Measurements from ENCODE around the gene FIBP. TPM values are rescaled to one million over a fixed set of nuclear protein-coding genes. Genes with fewer than 3 reads are reported as not detected.
A peak's percentile ranks its signal among the peaks of the same experiment; 100 is the strongest.

The FIBP gene
- total and polyA plus RNA-seq, 2 donors (not counting 3 experiments of a cell fraction or from before 2014, with no cell fraction given) = 105 to 162 TPM

DNA sequence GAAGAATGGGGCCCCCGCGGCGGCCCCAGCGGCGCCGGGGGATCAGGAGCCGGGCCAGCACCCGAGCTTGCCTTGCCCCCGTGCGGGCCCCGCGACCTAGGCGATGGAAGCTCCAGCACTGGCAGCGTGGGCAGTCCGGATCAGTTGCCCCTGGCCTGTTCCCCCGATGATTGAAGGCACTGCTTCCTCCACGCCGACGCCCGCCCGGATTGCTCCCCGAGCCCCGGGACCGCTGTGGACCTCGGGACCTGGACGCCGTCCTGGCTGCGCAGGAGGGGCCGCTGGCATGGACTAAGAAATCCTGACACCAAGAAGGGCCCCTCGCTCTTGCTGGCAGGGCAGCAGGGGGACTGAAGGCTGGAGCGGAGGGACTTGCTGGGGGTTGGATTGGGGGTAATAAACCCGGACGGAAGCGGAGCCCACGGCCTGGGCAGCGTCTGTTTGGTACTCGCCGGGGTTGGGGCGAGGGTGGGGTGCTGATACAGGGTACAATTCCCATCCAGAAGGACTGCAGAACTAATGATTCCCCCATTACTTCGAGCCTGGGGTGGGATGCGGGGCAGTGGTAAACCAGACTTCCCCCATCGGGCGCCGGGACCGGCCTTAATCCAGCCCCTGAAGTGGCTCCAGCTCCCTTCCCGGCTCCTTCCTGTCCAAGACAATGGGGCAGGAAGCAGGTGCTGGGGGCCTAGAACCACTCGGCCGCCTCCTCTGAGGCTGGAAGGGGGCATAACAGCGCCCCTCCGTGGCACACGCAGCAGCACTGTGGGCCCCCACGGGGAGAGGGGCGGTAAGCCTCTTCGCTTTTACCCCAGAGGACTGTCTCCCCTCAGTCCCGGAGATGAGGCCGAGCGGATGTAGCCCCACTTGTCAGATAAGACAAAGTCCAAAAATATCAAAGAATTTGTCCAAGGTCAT is 3.2 kb upstream of the FIBP start:
- peaks cover 65% of the 10 kb centered on the region for H3K79me2 ChIP-seq (ENCODE audit: control insufficient read depth, insufficient read depth, low read length)
- dilution Hi-C loops (cut with MboI; ENCODE audit: extremely low pct_ligation_motif_present, low sequenced_read_pairs) (no loop called here), intact Hi-C loops (cut with micrococcal nuclease) (loop anchor here (1.0 kb wide), 1 partner anchor 8 kb away; no protein-coding TSS in a partner anchor)
- no peaks in the 10 kb centered on the region for H3K9me1 ChIP-seq (replicated peaks; ENCODE audit: control insufficient read depth, extremely low read depth, insufficient read depth, low read length)
- peaks cover 5 to 8% of the 10 kb centered on the region in 2 experiments for H3K36me3 ChIP-seq (ENCODE audit: control insufficient read depth in 2 of 2, extremely low read depth in 1 of 2, insufficient read depth in 2 of 2, low read length in 2 of 2)
- CTCF ChIA-PET = interaction anchor here (0.6 to 6.7 kb wide), 18 partner anchors 8 to 131 kb away, joined by 3 to 75 read pairs (median 6); partner anchors contain the start of genes AP5B1, C11orf68, CFL1 and FOSL1
- peak overlapping the region; percentile 99 for H3K27ac ChIP-seq (ENCODE audit: insufficient read depth, low read depth, low read length)
- DNase-seq (ENCODE audit: low read depth, low spot score) (peak; percentile 89), FAIRE-seq (peak; percentile 91)
- H3K27me3 ChIP-seq (ENCODE audit: control insufficient read depth in 2 of 2, insufficient read depth in 2 of 2, low read length in 2 of 2) = no peaks in the 10 kb centered on the region
- no peaks in the 10 kb centered on the region for H4K20me1 ChIP-seq (replicated peaks; ENCODE audit: control insufficient read depth, extremely low read depth, insufficient read depth, low read length)
- BruUV-seq (replicated peaks) = TSS peak; percentile 21
- H3K4me3 ChIP-seq (replicated peaks in 1 of 3; ENCODE audit: insufficient read depth in 1 of 3, low read depth in 1 of 3, low read length in 3 of 3) = peak overlapping the region; percentile 56 to 92 (median 78)
- peak overlapping the region; percentile 88 for H3K4me2 ChIP-seq (ENCODE audit: insufficient read depth, low read length)
- POLR2A ChIA-PET = interaction anchor here (0.5 to 6.7 kb wide), 9 partner anchors 9 to 1050 kb away, joined by 3 to 67 read pairs (median 7); partner anchors contain the start of genes BANF1, C11orf68, CFL1 and EIF1AD
- H3K9ac ChIP-seq (replicated peaks; ENCODE audit: extremely low read depth, insufficient read depth, low read length) = peak overlapping the region; percentile 98
- TF ChIP-seq POLR2A (IDR thresholded peaks at IDR 0.05; ENCODE audit: low read depth, low read length) = peak; percentile 96
- TF ChIP-seq, protein P1, sequence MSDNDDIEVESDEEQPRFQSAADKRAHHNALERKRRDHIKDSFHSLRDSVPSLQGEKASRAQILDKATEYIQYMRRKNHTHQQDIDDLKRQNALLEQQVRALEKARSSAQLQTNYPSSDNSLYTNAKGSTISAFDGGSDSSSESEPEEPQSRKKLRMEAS (IDR thresholded peaks at IDR 0.05; ENCODE audit: insufficient read depth, insufficient read length) = peak; percentile 31
- peak; percentile 79 for TF ChIP-seq POLR2AphosphoS5 (IDR thresholded peaks at IDR 0.05; ENCODE audit: insufficient read depth, low read depth, low read length)
- TF ChIP-seq MYC (IDR thresholded peaks at IDR 0.05; ENCODE audit: low read depth, low read length) = no peak
- no peak for TF ChIP-seq JUN (IDR thresholded peaks at IDR 0.05; ENCODE audit: borderline replicate concordance, insufficient read depth, insufficient read length, low read depth)
- TF ChIP-seq GATA2 (IDR thresholded peaks at IDR 0.05; ENCODE audit: insufficient read depth, insufficient read length, low read depth, low read length) = peak; percentile 35
- TF ChIP-seq EZH2 (IDR thresholded peaks at IDR 0.05; ENCODE audit: borderline replicate concordance, low read depth, low read length, severe bottlenecking) = no peak
- TF ChIP-seq, protein P2, sequence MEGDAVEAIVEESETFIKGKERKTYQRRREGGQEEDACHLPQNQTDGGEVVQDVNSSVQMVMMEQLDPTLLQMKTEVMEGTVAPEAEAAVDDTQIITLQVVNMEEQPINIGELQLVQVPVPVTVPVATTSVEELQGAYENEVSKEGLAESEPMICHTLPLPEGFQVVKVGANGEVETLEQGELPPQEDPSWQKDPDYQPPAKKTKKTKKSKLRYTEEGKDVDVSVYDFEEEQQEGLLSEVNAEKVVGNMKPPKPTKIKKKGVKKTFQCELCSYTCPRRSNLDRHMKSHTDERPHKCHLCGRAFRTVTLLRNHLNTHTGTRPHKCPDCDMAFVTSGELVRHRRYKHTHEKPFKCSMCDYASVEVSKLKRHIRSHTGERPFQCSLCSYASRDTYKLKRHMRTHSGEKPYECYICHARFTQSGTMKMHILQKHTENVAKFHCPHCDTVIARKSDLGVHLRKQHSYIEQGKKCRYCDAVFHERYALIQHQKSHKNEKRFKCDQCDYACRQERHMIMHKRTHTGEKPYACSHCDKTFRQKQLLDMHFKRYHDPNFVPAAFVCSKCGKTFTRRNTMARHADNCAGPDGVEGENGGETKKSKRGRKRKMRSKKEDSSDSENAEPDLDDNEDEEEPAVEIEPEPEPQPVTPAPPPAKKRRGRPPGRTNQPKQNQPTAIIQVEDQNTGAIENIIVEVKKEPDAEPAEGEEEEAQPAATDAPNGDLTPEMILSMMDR (IDR thresholded peaks at IDR 0.05; ENCODE audit: extremely low read depth in 1 of 2, insufficient read depth in 1 of 2, low read depth in 1 of 2, low read length in 2 of 2) = peak; percentile 68 to 80
- TF ChIP-seq FOS (IDR thresholded peaks at IDR 0.05; ENCODE audit: borderline replicate concordance, insufficient read depth, low read length) = no peak
- no peaks in the 10 kb centered on the region for H3K9me3 ChIP-seq (replicated peaks; ENCODE audit: control insufficient read depth, insufficient read depth, low read length)
- H2AFZ ChIP-seq (ENCODE audit: low read depth, low read length) = no peak overlapping the region
- H3K4me1 ChIP-seq (ENCODE audit: control insufficient read depth, extremely low read depth, insufficient read depth, low read length) = peaks cover 69% of the 10 kb centered on the region
